Cardiac fibroblast (primary cell): ENCODE results near the gene C10orf90.
A peak's percentile ranks its signal among the peaks of the same experiment; 100 is the strongest.

ENCODE experiments used
- DNase-seq, 2 donors: peaks; one replicate each; pipeline versions ENCODE4 v3.0.0 to v3.0.0-alpha.2; 2010; ENCODE audit warnings: low read depth in 2 of 2
- H3K4me3 ChIP-seq, 2 donors: replicated peaks in 1 of 2; 1 replicate in 1 of 2; 2 replicates in 1 of 2; pipeline ENCODE4 v1.5.1; 2011; ENCODE audit warnings: low read depth in 2 of 2, low read length in 2 of 2, mild to moderate bottlenecking in 2 of 2, moderate library complexity in 1 of 2
- TF ChIP-seq, protein P1 (sequence below): IDR thresholded peaks from one replicate; pipeline ENCODE4 v1.5.1; 2011; ENCODE audit warnings: low read depth, mild to moderate bottlenecking, low read length, inconsistent platforms

Gene C10orf90

DNA sequence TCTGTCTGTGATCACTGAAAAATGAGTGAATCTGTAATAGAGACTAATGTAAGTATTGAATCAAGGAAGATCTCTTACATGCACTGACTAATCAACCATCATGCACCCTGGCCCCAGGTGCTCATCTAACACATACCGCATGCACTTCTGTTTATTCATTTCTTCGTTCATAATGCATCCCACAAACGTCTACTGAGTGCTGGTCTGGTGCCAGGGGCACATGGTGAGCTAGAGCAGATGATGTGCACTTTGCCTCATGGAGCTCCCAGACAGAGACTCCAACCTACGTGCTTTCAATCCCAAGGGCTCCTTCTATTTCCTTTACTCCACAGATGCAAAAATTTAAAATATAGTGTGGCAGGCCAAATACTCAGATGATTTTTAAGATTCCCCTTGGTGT is 10.7 kb downstream of the C10orf90 start:
- TF ChIP-seq, protein P1, sequence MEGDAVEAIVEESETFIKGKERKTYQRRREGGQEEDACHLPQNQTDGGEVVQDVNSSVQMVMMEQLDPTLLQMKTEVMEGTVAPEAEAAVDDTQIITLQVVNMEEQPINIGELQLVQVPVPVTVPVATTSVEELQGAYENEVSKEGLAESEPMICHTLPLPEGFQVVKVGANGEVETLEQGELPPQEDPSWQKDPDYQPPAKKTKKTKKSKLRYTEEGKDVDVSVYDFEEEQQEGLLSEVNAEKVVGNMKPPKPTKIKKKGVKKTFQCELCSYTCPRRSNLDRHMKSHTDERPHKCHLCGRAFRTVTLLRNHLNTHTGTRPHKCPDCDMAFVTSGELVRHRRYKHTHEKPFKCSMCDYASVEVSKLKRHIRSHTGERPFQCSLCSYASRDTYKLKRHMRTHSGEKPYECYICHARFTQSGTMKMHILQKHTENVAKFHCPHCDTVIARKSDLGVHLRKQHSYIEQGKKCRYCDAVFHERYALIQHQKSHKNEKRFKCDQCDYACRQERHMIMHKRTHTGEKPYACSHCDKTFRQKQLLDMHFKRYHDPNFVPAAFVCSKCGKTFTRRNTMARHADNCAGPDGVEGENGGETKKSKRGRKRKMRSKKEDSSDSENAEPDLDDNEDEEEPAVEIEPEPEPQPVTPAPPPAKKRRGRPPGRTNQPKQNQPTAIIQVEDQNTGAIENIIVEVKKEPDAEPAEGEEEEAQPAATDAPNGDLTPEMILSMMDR = no peak
- no peak overlapping the region for H3K4me3 ChIP-seq
- no peak for DNase-seq

DNA sequence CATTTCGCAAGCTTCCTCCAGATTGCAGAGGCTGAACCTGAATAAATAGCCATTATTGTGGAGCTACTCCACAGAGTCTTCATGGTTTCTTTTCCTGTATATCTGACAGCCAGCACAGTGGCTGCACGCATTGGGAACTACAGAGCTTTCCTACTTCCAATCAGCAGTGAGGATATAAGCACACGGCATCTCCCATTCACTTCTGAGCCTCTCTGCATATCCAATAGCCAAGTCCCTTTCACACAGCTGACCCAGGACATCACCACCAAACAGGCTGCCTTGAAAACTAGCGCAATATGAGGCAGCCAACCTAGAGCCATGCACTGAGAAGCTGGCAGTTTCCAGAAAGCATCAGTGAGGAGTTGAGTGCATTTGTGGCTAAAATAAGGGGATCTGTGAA is 11.6 kb downstream of the C10orf90 start:
- TF ChIP-seq, protein P1 = no peak
- no peak overlapping the region for H3K4me3 ChIP-seq
- peak in 1 of 2 donors; percentile 15 for DNase-seq

DNA sequence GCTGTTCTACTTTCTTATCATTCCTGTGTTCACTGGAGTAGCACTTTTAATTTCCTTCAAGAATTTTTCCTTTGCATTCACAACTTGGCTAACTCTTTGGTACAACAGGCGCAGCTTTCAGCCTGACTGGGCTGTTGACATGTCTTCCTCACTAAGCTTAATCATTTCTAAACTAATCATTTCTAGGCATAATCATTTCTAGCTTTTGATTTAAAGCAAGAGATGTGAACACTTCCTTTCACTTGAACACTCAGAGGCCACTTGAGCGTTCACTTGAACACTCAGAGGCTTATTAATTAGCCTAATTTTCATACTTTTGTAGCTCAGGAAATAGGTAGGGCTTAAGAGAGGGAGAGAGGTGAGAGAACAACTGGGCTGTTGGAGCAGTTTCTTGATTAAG is 15.9 kb downstream of the C10orf90 start:
- H3K4me3 ChIP-seq = no peak overlapping the region
- TF ChIP-seq, protein P1 = no peak
- no peak for DNase-seq

DNA sequence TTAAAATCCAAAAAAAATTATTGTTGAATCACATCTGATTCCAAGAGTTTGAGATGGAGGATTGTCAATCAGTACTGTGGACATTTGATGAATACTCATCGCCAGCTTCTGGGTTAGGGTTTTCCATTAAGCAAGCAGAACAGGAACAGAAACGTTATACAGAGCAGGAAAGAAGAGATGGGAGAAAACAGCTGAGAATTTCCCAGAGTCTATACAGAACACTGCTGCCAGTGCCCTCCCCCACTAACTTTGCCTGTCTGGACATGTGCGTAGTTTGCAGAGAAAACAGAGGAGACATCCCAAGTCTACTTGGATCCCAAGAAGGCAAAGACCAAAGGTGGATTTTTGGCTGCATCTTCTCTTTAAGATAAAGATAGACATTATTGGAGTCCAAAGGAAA is 19.0 kb downstream of the C10orf90 start:
- no peak overlapping the region for H3K4me3 ChIP-seq
- no peak for DNase-seq
- TF ChIP-seq, protein P1 = no peak

DNA sequence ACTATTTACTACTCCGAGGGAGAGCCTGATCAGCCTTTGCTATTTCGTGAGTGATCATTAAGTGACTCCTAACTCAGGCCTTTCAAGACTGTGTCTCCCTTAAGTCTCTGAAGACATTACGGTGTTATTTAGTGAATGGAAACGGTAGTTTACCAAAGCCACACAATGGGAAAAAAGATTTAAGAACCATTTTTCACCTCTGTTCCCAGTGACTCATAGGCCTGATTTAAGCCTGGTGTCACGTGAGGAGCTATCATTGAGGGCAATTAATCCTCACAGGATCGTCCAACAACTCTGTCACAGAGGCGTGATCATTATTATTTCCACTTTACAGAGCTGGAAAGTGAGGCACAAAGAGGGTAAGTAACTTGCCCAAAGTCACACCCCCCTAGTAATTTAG is 20.3 kb downstream of the C10orf90 start:
- TF ChIP-seq, protein P1 = no peak
- H3K4me3 ChIP-seq = no peak overlapping the region
- DNase-seq = no peak

DNA sequence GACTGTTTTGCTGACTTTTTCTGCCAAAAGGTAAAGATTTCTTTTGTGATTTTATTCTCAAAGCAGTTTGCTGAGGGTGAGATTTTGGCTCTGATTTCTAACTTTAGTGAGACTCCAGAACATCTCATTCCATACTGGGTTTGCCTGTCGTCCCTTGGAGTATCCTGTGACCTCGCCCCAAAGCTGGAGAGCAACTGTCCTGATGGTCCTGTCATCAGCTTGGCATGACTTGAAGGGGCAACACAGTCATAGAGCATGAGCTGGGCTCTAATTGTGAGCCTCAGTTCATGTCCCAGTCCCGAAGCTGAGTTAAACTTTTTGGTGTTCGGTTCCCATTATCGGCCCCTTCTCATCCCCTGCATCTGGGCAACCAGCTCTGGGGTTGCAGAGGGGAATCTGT is 23.4 kb downstream of the C10orf90 start:
- no peak overlapping the region for H3K4me3 ChIP-seq
- TF ChIP-seq, protein P1 = no peak

DNA sequence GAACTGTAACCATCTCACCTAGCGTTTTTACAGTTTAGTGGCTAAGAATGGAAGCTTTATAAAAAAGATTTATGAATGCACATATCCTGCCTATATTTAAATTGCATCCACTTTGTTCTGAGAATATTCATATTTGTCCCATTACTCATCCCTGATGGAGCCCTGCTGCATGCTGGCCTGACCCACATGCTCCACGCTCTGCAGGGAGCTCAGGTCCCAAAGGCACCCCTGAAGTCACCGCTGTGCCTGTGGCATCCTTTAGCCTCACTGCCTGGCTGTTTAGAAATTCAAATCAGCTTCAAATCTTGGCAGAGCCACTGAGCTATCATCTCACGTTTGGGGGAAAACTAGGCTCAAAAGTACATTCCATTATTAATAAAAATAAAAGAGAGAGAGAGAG is 24.4 kb downstream of the C10orf90 start:
- DNase-seq = peak; percentile 35 to 66
- TF ChIP-seq, protein P1 = no peak

More for the DNA sequence above, 23.4 kb downstream of the C10orf90 start:
- no peak for DNase-seq

More for the DNA sequence above, 24.4 kb downstream of the C10orf90 start:
- no peak overlapping the region for H3K4me3 ChIP-seq
